Measurements from ENCODE around the gene LUZP2.

DNA sequence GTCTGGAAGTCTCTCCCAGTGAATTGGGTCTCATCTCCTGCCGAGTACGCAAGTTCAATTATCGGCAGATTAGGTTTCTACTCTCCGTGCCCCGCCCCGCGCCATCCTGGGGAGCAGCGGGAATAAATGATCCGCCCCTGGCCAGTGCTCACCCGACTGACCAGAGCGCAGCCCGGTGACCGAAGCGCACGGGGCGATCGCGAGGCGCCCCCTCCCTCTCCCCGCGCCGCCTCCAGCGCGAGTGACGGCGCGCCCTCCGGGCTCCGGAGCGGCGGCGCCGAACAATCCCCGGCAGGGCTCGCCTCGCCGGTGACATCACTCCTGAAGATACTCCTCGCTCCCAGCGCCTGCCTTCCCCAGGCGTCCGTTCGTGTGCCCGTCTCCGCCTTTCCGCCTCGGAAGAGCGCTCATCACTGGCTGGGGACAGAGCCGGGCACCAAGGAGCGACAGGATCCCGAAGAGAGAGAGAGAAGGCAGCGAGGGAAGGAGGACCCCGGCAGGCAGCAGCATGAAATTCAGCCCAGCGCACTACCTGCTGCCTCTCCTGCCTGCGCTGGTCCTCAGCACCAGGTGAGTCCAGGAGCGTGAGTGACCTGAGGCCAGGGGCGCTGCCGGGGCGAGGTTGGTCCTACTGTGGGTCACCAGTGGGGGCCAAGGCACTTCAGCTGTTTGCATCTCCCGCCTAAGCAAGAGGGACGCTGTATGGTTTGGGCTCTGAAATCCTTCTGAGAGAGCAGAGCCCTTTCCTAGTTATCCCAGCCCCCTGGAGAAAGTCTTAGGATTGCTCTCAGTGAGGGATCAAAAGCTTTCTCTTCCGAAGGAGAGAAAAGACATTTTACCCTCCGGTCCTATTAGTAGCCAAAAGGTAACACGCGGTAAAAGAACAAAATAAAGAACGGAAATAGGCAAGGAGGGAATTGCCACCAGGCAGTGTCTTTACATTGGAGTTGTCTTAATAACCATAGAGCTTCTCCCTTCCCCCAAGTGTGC, at the start of gene LUZP2:
- no peak for TF ChIP-seq POLR2A (IDR thresholded peaks at IDR 0.05; ENCODE audit: low read depth, low read length)
- TF ChIP-seq TAF1 (IDR thresholded peaks at IDR 0.05; ENCODE audit: borderline replicate concordance, low read depth, low read length), result no peak
- TF ChIP-seq POLR2AphosphoS5 (IDR thresholded peaks at IDR 0.05; ENCODE audit: low read depth, low read length), result no peak
